AG10803 (cell line): ENCODE data around the gene SLC25A30.
A peak's percentile ranks its signal among the peaks of the same experiment; 100 is the strongest.

ENCODE experiments used
- DNase-seq: peaks from one replicate; pipeline ENCODE4 v3.0.0; 2010; ENCODE audit warnings: low read depth
- H3K4me3 ChIP-seq: 2 replicates; pipeline ENCODE4 v1.5.1; 2011; ENCODE audit warnings: mild to moderate bottlenecking, low read length, control low read depth
- TF ChIP-seq, protein P1 (sequence below): conservative IDR thresholded peaks from 2 replicates; pipeline ENCODE4 v1.5.1; 2011; ENCODE audit warnings: mild to moderate bottlenecking, low read length, control low read depth, inconsistent platforms

The SLC25A30 gene

DNA sequence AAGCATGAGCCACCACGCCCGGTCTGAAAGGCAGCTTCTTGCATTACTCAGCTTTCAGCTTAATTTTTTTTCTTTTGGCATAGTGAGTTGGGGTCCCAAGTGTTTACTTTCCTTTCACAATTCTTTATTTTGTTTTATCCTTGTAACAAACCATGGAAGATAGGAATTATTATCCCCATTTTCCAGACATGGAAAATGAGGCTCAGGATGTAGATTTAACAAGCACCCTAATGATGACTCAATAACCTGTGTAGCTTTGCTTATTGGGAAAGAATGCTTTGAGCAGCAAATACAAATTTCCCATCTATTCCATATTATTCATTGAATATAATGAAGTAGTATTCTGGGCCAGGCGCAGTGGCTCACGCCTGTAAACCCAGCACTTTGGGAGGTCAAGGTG lies 33.1 kb upstream of the SLC25A30 start:
- H3K4me3 ChIP-seq: no peak overlapping the region
- DNase-seq: no peak
- TF ChIP-seq, protein P1, sequence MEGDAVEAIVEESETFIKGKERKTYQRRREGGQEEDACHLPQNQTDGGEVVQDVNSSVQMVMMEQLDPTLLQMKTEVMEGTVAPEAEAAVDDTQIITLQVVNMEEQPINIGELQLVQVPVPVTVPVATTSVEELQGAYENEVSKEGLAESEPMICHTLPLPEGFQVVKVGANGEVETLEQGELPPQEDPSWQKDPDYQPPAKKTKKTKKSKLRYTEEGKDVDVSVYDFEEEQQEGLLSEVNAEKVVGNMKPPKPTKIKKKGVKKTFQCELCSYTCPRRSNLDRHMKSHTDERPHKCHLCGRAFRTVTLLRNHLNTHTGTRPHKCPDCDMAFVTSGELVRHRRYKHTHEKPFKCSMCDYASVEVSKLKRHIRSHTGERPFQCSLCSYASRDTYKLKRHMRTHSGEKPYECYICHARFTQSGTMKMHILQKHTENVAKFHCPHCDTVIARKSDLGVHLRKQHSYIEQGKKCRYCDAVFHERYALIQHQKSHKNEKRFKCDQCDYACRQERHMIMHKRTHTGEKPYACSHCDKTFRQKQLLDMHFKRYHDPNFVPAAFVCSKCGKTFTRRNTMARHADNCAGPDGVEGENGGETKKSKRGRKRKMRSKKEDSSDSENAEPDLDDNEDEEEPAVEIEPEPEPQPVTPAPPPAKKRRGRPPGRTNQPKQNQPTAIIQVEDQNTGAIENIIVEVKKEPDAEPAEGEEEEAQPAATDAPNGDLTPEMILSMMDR: no peak

DNA sequence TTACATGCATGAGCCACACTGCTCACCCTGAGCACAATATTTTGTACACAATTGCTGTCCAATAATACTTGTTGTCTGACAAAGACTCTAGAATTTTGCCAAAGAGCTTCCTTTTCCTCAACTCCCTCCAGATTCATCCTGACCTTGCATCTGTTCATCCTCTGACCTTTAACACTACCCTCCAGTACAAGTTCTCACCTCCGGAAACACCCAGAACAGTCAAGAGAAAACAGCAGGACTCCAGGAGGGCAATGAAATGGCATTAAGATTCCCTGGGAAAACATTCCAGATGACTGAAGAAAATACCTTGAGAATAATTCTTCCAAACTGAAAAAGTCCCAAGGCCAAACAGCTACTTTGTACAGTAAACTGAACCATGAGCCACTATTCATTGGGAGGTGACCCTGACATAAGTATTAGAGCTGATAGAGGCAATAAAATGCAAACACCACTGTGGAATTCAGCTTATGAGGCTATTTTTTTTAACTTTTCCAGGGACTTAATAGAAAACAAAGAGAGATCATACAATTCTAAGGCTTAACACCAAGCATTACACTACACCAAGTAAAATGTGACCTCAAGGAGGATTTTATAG lies 30.9 kb upstream of the SLC25A30 start:
- no peak overlapping the region for H3K4me3 ChIP-seq
- DNase-seq: no peak
- TF ChIP-seq, protein P1: no peak

DNA sequence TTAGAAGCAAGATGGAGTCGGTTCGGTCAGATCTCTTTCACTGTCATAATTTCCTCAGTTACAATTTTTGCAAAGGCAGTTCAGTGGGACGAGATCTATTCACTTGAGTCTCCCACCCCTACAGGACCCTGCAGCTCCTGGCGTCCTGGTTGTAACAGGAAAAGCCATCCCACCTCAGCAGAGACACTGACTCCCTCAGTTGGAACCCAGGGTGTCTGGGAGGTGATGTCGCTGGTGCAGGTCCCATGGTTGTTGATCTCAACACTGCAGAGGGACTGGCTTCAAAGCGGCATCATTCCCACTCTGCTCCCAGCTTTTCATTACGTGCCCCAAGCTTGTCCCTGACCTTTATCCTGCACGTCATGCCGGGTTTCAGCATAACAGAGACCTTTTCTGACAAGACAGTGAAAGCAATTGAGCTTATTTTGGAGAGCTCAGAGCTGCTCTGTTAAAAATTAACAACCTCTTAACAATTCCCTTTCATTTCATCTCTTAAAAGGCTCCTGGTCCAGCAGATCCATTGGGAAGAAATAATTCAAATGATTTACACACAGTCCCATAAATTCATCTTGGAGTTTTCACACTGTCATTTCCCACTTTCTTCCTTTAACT lies 29.0 kb upstream of the SLC25A30 start:
- TF ChIP-seq, protein P1: no peak
- H3K4me3 ChIP-seq: no peak overlapping the region
- DNase-seq: no peak

DNA sequence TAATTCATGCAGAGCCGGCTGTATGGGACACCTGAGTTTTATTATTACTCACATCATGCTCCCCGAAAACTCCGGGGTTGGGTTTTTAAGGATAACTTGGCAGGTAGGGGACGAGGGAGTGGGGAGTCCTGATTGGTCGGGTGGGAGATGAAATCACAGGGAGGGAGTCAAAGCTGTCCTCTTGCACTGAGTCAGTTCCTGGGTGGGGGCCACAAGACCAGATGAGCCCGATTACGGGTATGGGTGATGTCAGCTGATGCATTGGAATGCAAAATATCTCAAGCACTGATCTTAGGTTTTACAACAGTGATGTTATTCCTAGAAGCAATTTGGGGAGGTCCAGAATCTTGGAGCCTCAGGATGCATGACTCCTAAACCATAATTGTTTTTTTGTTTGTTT lies 28.0 kb upstream of the SLC25A30 start:
- DNase-seq: peak; percentile 75
- TF ChIP-seq, protein P1: no peak
- H3K4me3 ChIP-seq: no peak overlapping the region

DNA sequence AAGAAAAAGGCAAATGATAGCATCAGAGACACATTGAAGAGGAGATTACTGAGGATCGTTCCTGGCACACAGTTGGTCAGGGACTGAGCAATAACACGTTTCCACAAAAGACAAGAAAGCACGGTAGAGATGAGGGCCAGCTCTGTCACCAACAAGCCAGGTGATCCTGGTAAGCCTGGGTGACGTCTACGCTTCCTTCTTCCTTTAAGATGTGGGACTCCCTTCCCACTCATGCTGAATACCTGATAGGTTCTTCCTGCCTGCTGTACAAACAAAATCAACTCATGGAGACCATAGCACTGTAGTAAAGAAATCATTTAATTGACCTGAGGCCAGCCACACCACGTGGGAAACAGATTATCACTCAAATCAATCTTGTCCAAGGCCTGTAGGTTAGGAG lies 26.9 kb upstream of the SLC25A30 start:
- DNase-seq: no peak
- no peak overlapping the region for H3K4me3 ChIP-seq
- TF ChIP-seq, protein P1: no peak

DNA sequence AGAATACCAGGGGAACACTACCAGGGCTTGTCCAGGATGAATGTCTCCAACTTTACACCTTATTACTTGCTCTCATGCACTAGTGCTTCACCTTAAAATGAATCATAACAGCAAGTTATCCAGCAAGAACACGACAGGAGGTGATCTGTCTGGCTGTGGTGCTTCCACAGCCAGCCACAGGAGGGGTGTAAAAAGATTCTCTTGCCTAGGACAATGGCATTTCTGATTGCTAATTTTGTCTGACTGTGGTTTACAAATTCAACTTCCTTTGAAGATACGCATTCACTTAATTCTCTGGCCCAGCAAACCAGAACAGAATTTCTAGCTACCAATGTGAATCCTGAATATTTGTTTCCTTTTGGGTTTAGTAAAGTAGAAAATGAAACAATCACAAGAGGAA lies 23.5 kb upstream of the SLC25A30 start:
- H3K4me3 ChIP-seq: no peak overlapping the region
- TF ChIP-seq, protein P1: peak; percentile 43
- peak; percentile 33 for DNase-seq

DNA sequence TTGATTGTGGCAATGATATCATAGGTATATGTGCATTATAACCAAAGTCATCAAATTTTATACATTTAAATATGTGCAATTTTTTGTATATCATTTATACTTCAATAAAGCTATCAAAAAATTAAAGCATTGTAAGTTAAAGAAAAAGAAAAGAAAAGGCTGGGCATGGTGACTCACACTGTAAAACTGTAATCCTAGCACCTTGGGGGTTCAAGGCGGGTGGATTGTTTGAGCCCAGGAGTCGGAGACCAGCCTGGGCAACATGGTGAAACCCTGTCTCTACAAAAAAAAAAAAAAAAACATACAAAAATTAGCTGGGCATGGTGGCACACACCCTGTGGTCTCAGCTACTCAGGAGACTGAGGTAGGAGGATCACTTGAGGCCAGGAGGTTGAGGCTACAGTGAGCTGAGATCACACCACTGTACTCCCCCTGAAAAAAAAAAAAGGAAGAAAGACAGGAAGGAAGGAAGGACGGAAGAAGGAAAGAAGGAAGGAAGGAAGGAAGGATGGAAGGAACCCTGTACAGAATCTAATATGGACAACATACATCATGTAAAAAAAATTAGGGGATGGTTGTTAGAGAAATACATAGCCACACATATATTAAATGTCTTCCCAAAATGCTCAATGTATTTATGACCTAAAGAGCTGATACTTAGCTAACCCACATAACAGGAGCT lies 21.7 kb upstream of the SLC25A30 start:
- H3K4me3 ChIP-seq: no peak overlapping the region
- TF ChIP-seq, protein P1: no peak
- no peak for DNase-seq
